ENCODE measurements around the gene IFNAR1. TPM values are rescaled to one million over a fixed set of nuclear protein-coding genes. Genes with fewer than 3 reads are reported as not detected.

Gene IFNAR1
- total RNA-seq, 2 donors from 2014 or later = 11.7 to 16.9 TPM

DNA sequence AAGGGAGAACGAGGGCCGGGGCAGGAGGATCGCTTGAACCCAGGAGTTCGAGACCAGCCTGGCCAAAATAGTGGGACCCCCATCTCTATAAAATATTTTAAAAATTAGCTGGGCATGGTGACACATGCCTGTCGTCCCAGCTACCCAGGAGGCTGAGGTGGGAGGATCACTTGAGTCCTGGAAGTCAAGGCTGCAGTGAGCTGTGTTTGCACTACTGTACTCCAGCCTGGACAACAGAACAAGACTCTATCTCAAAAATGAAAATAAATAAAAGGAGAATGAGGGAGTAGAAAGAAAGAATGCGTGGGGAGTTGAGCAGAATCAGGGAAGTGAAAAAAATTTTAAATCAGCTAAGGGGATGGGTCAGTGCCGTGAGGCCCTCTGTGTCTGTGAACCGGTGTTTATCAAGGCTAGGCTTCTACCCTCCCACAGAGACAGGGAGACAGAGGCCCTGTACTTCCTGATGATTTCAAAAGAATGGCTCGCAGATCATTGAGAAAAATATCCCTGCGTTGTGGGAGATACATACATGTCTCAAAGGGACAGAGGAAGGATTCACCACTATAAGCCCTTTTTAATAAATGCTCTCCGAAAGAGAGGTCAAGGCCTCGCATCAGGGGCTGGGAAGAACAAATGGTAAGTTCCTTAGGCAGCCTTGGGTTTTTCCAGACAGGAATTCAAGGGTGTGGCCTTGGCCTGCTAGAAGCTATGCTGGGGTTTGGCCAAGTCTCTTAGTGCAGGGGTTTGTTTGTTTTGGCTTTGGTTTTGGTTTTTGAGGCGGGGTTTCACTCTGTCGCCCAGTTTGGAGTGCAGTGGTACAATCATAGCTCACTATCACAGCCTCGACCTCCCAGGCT is 37.9 kb upstream of the IFNAR1 start:
- no peak overlapping the region for H3K27ac ChIP-seq (ENCODE audit: low read depth, low read length)
- H3K9me3 ChIP-seq (ENCODE audit: control insufficient read depth, low read length) = no peaks in the 10 kb centered on the region
- no peak overlapping the region for H3K27ac Mint-ChIP-seq
- DNase-seq = no peak
- H3K4me1 ChIP-seq (ENCODE audit: control insufficient read depth, insufficient read depth, low read length) = no peaks in the 10 kb centered on the region
- H3K27me3 ChIP-seq (ENCODE audit: control insufficient read depth, insufficient read depth, low read length, poor library complexity, severe bottlenecking) = peaks cover 5% of the 10 kb centered on the region
- no peak overlapping the region for H3K4me3 Mint-ChIP-seq
- no peaks in the 10 kb centered on the region for H3K36me3 ChIP-seq (ENCODE audit: control insufficient read depth, insufficient read depth, low read length)
- H3K27me3 Mint-ChIP-seq (ENCODE audit: insufficient read depth) = peaks cover 6% of the 10 kb centered on the region
- H3K4me1 Mint-ChIP-seq = no peaks in the 10 kb centered on the region
- H3K9ac ChIP-seq (ENCODE audit: extremely low read depth, low read length, poor library complexity, severe bottlenecking) = no peak overlapping the region
- H3K9me3 Mint-ChIP-seq = no peaks in the 10 kb centered on the region
- no peak overlapping the region for H3K4me3 ChIP-seq (ENCODE audit: low read length)
- 88 to 89% methylated on average over 8 to 15 of the region's 15 CpGs for WGBS, 2 experiments (ENCODE audit: insufficient coverage in 1 of 2, insufficient read length in 1 of 2)
- no peak for TF ChIP-seq CTCF (conservative IDR thresholded peaks at IDR 0.05)
- H3K36me3 Mint-ChIP-seq (ENCODE audit: low read depth) = peaks cover 14% of the 10 kb centered on the region

DNA sequence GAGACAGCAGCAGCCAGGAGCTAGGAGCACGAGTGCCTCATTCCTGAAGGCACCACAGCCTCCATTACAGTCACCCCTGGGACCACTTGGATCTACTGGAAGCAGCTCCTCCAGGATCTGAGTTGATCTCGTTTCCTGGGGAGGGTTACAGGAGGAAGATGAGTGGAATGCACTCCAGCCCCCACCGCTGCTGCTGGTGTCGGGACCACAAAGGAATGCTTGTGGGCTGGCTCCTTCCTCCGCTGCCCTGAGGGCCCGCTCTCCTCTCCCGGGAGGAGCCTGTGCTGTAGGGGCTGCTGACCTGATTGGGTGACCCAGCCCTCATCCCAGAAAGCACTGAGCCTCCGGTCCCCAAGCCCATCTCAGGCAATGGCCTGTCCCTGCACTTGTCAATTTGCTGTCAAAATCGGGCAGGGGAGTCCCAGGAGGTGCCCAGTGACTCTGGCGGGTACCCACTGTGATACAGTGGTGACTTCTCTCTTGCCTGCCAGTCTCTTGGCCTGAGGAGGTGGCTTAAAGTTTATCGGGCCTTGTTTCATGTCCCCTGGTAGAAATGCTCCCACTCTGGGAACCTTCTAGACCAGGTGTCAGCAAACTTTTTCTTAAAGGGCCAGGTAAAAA is 35.5 kb upstream of the IFNAR1 start:
- no peaks in the 10 kb centered on the region for H3K9me3 Mint-ChIP-seq
- Histone ChIP-seq H3K27me3 (ENCODE audit: control insufficient read depth, insufficient read depth, low read length, poor library complexity, severe bottlenecking) (no peaks in the 10 kb centered on the region), H3K9ac (ENCODE audit: extremely low read depth, low read length, poor library complexity, severe bottlenecking) (no peak overlapping the region), H3K4me3 (ENCODE audit: low read length) (no peak overlapping the region), H3K27ac (ENCODE audit: low read depth, low read length) (no peak overlapping the region), H3K4me1 (ENCODE audit: control insufficient read depth, insufficient read depth, low read length) (no peaks in the 10 kb centered on the region), H3K36me3 (ENCODE audit: control insufficient read depth, insufficient read depth, low read length) (no peaks in the 10 kb centered on the region), H3K9me3 (ENCODE audit: control insufficient read depth, low read length) (no peaks in the 10 kb centered on the region)
- H3K36me3 Mint-ChIP-seq (ENCODE audit: low read depth) = peaks cover 3% of the 10 kb centered on the region
- no peak for DNase-seq
- no peaks in the 10 kb centered on the region for H3K4me1 Mint-ChIP-seq
- 88 to 95% methylated on average over 4 to 11 of the region's 11 CpGs for WGBS, 2 experiments (ENCODE audit: insufficient coverage in 1 of 2, insufficient read length in 1 of 2)
- no peaks in the 10 kb centered on the region for H3K27me3 Mint-ChIP-seq (ENCODE audit: insufficient read depth)
- H3K4me3 Mint-ChIP-seq = no peak overlapping the region
- H3K27ac Mint-ChIP-seq = no peak overlapping the region
- TF ChIP-seq CTCF (conservative IDR thresholded peaks at IDR 0.05) = no peak

DNA sequence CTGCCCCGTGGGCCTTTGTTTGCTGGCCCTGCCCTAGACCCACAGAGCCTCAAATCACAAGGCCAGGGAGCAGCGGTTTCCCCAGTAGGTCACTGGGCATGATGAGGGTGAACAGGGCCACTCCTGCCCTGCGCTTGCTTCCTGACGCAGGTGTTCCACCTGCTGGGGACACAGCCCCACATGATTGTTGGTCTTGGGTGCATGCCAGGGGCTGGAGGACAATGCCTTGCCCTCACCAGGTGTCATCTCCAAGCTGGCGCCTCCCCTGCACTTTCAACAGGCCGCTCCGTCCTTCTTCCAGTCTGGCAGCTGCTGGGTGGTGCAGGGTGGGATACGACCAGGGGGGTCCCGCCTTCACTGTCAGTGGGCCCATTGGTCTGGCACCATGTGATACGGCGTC is 34.3 kb upstream of the IFNAR1 start:
- 96 to 99% methylated on average over 10 to 11 of the region's 11 CpGs for WGBS, 2 experiments (ENCODE audit: insufficient coverage in 1 of 2, insufficient read length in 1 of 2)
- Histone ChIP-seq H3K4me1 (ENCODE audit: control insufficient read depth, insufficient read depth, low read length) (no peaks in the 10 kb centered on the region), H3K27me3 (ENCODE audit: control insufficient read depth, insufficient read depth, low read length, poor library complexity, severe bottlenecking) (no peaks in the 10 kb centered on the region), H3K4me3 (ENCODE audit: low read length) (no peak overlapping the region), H3K36me3 (ENCODE audit: control insufficient read depth, insufficient read depth, low read length) (no peaks in the 10 kb centered on the region), H3K9me3 (ENCODE audit: control insufficient read depth, low read length) (no peaks in the 10 kb centered on the region), H3K9ac (ENCODE audit: extremely low read depth, low read length, poor library complexity, severe bottlenecking) (no peak overlapping the region), H3K27ac (ENCODE audit: low read depth, low read length) (no peak overlapping the region)
- no peak for TF ChIP-seq CTCF (conservative IDR thresholded peaks at IDR 0.05)
- H3K36me3 Mint-ChIP-seq (ENCODE audit: low read depth) = no peaks in the 10 kb centered on the region
- no peaks in the 10 kb centered on the region for H3K4me1 Mint-ChIP-seq
- H3K27ac Mint-ChIP-seq = no peak overlapping the region
- H3K27me3 Mint-ChIP-seq (ENCODE audit: insufficient read depth) = no peaks in the 10 kb centered on the region
- H3K9me3 Mint-ChIP-seq = no peaks in the 10 kb centered on the region
- H3K4me3 Mint-ChIP-seq = no peak overlapping the region
- no peak for DNase-seq
